Retina (tissue), 1 donor: ENCODE data around the gene NXF1.
A peak's percentile ranks its signal among the peaks of the same experiment; 100 is the strongest.
"Not testable (repeated sequence)": the region's sequence is repeated elsewhere in the genome, so short reads cannot be mapped to it uniquely, and the experiment has no call there.

Experiments used
- DNase-seq: peaks from one replicate; pipeline ENCODE4 v3.0.0-alpha.2; 2016

The NXF1 gene

GRCh38 chr11:62805076-62805892 lies at the start of gene NXF1:
TSS of gene NXF1 (minus strand) at chr11:62805440. CDS start at chr11:62805356, 84 bp downstream.
- peak; percentile 99 for DNase-seq

GRCh38 chr11:62854013-62854824 lies 49.0 kb upstream of the NXF1 start:
- no peak for DNase-seq

- no peak for DNase-seq
Measured at GRCh38 chr11:62853279-62853965, 48.2 kb upstream of the NXF1 start.

- DNase-seq: no peak
Measured at GRCh38 chr11:62852523-62853188, 47.4 kb upstream of the NXF1 start.

- no peak for DNase-seq
Measured at GRCh38 chr11:62851807-62852522, 46.7 kb upstream of the NXF1 start.

- no peak for DNase-seq
Measured at GRCh38 chr11:62850911-62851806, 45.9 kb upstream of the NXF1 start.

- DNase-seq: no peak
Measured at GRCh38 chr11:62847767-62848314, 42.6 kb upstream of the NXF1 start.

- DNase-seq: no peak
Measured at GRCh38 chr11:62846177-62846576, 40.9 kb upstream of the NXF1 start.

GRCh38 chr11:62844154-62844553 lies 38.9 kb upstream of the NXF1 start:
- no peak for DNase-seq

GRCh38 chr11:62843466-62843865 lies 38.2 kb upstream of the NXF1 start:
- DNase-seq: no peak

GRCh38 chr11:62842891-62843290 lies 37.7 kb upstream of the NXF1 start:
- not testable (repeated sequence) for DNase-seq

GRCh38 chr11:62842171-62842741 lies 37.0 kb upstream of the NXF1 start:
- DNase-seq: no peak

GRCh38 chr11:62841361-62842170 lies 36.3 kb upstream of the NXF1 start:
- DNase-seq: peak; percentile 98

- DNase-seq: peak; percentile 82
Measured at GRCh38 chr11:62840721-62841360, 35.6 kb upstream of the NXF1 start.

- peak; percentile 94 for DNase-seq
Measured at GRCh38 chr11:62839050-62839945, 34.1 kb upstream of the NXF1 start, which contains the start of gene WDR74. TSS of gene WDR74 (minus strand) at chr11:62839590. CDS start at chr11:62839570, 20 bp downstream.

- no peak for DNase-seq
Measured at GRCh38 chr11:62835336-62835735, 30.1 kb upstream of the NXF1 start.
